ENCODE results near the gene SMLR1. TPM values are rescaled to one million over a fixed set of nuclear protein-coding genes. Genes with fewer than 3 reads are reported as not detected.

SMLR1 gene
- total RNA-seq, 1 donor from 2014 or later = not detected

Other genes with a start within 250 kb of the SMLR1 start
- 187 TPM for gene EPB41L2, start 235.8 kb downstream of the SMLR1 start, total RNA-seq

Data from skin of body (tissue), 1 donor.